Measurements from ENCODE around the gene ELL3. TPM values are rescaled to one million over a fixed set of nuclear protein-coding genes. Genes with fewer than 3 reads are reported as not detected.
A peak's percentile ranks its signal among the peaks of the same experiment; 100 is the strongest.

The ELL3 gene
- total and polyA plus RNA-seq, 2 donors from 2014 or later: 2.5 to 2.7 TPM

- intact Hi-C loops (cut with DNase I): no loop called here
Observed at GRCh38 chr15:43779016-43779415, 2.2 kb upstream of the ELL3 start.

GRCh38 chr15:43777267-43777914 lies 625 bp upstream of the ELL3 start:
- no peak for FAIRE-seq
- peak; percentile 75 to 92 (median 82) for DNase-seq

More at GRCh38 chr15:43779016-43779415, 2.2 kb upstream of the ELL3 start:
- no peak overlapping the region for H3K27ac ChIP-seq (ENCODE audit: low read depth in 2 of 2, low read length in 2 of 2)
- H3K9ac ChIP-seq (ENCODE audit: low read length in 3 of 3): no peak overlapping the region
- DNase-seq: no peak
- H3K27me3 ChIP-seq (ENCODE audit: control insufficient read depth, insufficient read depth, low read length): no peaks in the 10 kb centered on the region
- no peaks in the 10 kb centered on the region for H3K9me3 ChIP-seq (ENCODE audit: control insufficient read depth in 2 of 3, insufficient read depth in 1 of 3, low read length in 3 of 3)
- no peaks in the 10 kb centered on the region for H3K36me3 ChIP-seq (ENCODE audit: control insufficient read depth in 2 of 3, insufficient read depth in 3 of 3, low read length in 3 of 3)
- TF ChIP-seq CTCF (IDR thresholded peaks at IDR 0.05; ENCODE audit: borderline replicate concordance, extremely low read depth, insufficient read depth): no peak
- H3K4me3 ChIP-seq (ENCODE audit: low read length in 3 of 3): no peak overlapping the region
- peaks cover 0 to 5% (median 0%) of the 10 kb centered on the region in 3 donors for H3K4me1 ChIP-seq (ENCODE audit: control insufficient read depth in 2 of 3, insufficient read depth in 2 of 3, low read depth in 1 of 3, low read length in 3 of 3)
- FAIRE-seq: no peak

GRCh38 chr15:43776101-43776717 lies 557 bp downstream of the ELL3 start:
- FAIRE-seq: no peak
- intact Hi-C loops (cut with DNase I): no loop called here
- DNase-seq: peak; percentile 13 to 79 (median 25)
- Histone ChIP-seq H3K9ac (ENCODE audit: low read length in 3 of 3) (peak overlapping the region in 2 of 3 donors; percentile 55 to 79), H3K27me3 (ENCODE audit: control insufficient read depth, insufficient read depth, low read length) (no peaks in the 10 kb centered on the region), H3K36me3 (ENCODE audit: control insufficient read depth in 2 of 3, insufficient read depth in 3 of 3, low read length in 3 of 3) (peaks cover 7 to 20% (median 15%) of the 10 kb centered on the region in 3 donors), H3K27ac (ENCODE audit: low read depth in 2 of 2, low read length in 2 of 2) (peak overlapping the region; percentile 56 to 63), H3K9me3 (ENCODE audit: control insufficient read depth in 2 of 3, insufficient read depth in 1 of 3, low read length in 3 of 3) (no peaks in the 10 kb centered on the region), H3K4me1 (ENCODE audit: control insufficient read depth in 2 of 3, insufficient read depth in 2 of 3, low read depth in 1 of 3, low read length in 3 of 3) (peaks cover 0 to 5% (median 0%) of the 10 kb centered on the region in 3 donors), H3K4me3 (ENCODE audit: low read length in 3 of 3) (peak overlapping the region; percentile 12 to 88 (median 75))
- TF ChIP-seq CTCF (IDR thresholded peaks at IDR 0.05; ENCODE audit: borderline replicate concordance, extremely low read depth, insufficient read depth): no peak

More at GRCh38 chr15:43777267-43777914, 625 bp upstream of the ELL3 start:
- Histone ChIP-seq H3K27ac (ENCODE audit: low read depth in 2 of 2, low read length in 2 of 2) (peak overlapping the region; percentile 56 to 79), H3K4me3 (ENCODE audit: low read length in 3 of 3) (peak overlapping the region; percentile 74 to 88 (median 75)), H3K36me3 (ENCODE audit: control insufficient read depth in 2 of 3, insufficient read depth in 3 of 3, low read length in 3 of 3) (peaks cover 5 to 8% (median 5%) of the 10 kb centered on the region in 3 donors), H3K4me1 (ENCODE audit: control insufficient read depth in 2 of 3, insufficient read depth in 2 of 3, low read depth in 1 of 3, low read length in 3 of 3) (peaks cover 0 to 5% (median 0%) of the 10 kb centered on the region in 3 donors), H3K9ac (ENCODE audit: low read length in 3 of 3) (peak overlapping the region; percentile 52 to 89 (median 79)), H3K9me3 (ENCODE audit: control insufficient read depth in 2 of 3, insufficient read depth in 1 of 3, low read length in 3 of 3) (no peaks in the 10 kb centered on the region), H3K27me3 (ENCODE audit: control insufficient read depth, insufficient read depth, low read length) (no peaks in the 10 kb centered on the region)
- peak; percentile 51 for TF ChIP-seq CTCF (IDR thresholded peaks at IDR 0.05; ENCODE audit: borderline replicate concordance, extremely low read depth, insufficient read depth)
- intact Hi-C loops (cut with DNase I): no loop called here

Data from kidney (tissue), 14 donors.